ENCODE measurements around the gene CAPN11. TPM values are rescaled to one million over a fixed set of nuclear protein-coding genes. Genes with fewer than 3 reads are reported as not detected.

CAPN11 gene
- total RNA-seq, 1 donor from 2014 or later = not detected

- intact Hi-C loops (cut with micrococcal nuclease) = no loop called here
- CTCF ChIA-PET = no interaction called here
- H3K27me3 Mint-ChIP-seq = no peaks in the 10 kb centered on the region
- DNase-seq (no peak), ATAC-seq (ENCODE audit: low read depth) (no peak)
- H3K9me3 Mint-ChIP-seq = no peaks in the 10 kb centered on the region
- H3K4me3 Mint-ChIP-seq = no peak overlapping the region
- TF ChIP-seq CTCF (IDR thresholded peaks at IDR 0.05) = no peak
- H3K36me3 Mint-ChIP-seq (ENCODE audit: low read depth) = peaks cover 47% of the 10 kb centered on the region
- POLR2A ChIA-PET = interaction anchor here (0.7 to 1.0 kb wide), 3 partner anchors 10 to 497 kb away, joined by 3 to 17 read pairs (median 8); partner anchors contain the start of genes MRPL14 and TMEM63B
- no peak overlapping the region for H3K27ac Mint-ChIP-seq
- peaks cover 35% of the 10 kb centered on the region for H3K4me1 Mint-ChIP-seq
Measured at GRCh38 chr6:44117397-44118128, 41.1 kb upstream of the CAPN11 start.

DNA sequence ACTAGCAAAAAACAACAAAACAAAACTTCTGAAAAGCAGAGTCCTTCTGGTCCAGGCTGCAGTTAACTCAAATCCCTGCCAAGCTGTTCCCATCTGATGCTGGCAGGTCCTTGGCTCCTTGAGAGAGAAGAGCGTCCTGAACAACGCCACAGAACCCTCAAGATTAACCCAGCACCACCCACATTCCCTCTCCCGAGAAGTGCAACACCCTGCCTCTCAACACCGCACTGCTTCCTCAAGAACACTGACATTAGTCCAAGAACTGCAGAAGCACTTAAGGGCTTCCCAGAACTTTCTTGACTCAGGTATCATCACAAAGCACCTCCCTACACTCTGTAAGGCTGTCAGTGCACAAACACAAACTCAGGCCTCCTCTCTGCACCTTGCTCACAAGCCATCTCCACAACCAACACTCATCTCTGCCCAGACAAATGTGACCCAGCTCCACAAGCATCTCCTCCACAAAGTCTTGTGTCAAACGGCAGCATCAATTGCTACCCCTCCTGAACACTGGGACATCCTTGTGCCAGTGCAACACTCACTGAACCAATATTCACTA, 38.8 kb upstream of the CAPN11 start:
- POLR2A ChIA-PET = no interaction called here
- CTCF ChIA-PET = no interaction called here
- ATAC-seq (ENCODE audit: low read depth) (no peak), DNase-seq (no peak)
- peaks cover 31% of the 10 kb centered on the region for H3K36me3 Mint-ChIP-seq (ENCODE audit: low read depth)
- intact Hi-C loops (cut with micrococcal nuclease) = no loop called here
- TF ChIP-seq CTCF (IDR thresholded peaks at IDR 0.05) = no peak
- no peak overlapping the region for H3K27ac Mint-ChIP-seq
- no peaks in the 10 kb centered on the region for H3K27me3 Mint-ChIP-seq
- H3K4me1 Mint-ChIP-seq = peaks cover 57% of the 10 kb centered on the region
- no peak overlapping the region for H3K4me3 Mint-ChIP-seq
- no peaks in the 10 kb centered on the region for H3K9me3 Mint-ChIP-seq

DNA sequence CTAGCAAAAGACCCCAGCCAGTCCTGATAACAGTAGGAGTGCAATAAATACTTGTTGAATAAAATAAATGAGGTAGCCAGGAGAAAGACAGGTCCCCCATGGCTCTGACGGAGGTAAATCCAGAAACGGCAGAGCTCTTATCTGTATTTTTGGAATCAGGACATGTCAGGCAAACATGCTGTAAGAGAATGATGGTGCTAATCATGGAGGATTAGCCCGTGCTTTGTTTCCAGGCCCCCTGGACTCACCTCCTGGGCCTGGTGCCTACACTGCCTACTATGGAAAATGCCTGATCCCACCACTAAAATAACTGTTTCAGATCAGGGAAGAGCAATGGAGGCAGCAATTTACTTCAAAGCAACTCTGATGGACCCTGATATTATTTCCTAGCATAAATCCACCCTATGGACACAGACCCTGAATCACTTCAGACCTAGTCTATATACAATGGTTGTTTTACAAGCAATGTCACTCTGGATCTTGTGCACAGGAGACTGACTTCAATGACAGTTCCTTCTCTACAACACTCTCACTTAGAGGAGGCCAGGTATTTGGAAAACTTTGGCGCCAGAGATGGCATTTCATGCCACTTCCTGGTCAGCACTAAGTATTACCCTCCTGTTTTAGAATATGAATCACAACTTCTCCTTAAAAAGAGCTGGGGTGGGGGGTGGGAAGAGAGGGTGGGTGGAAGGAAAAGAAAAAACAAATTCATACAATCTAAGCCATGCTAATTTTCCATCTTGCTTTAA, 37.8 kb upstream of the CAPN11 start:
- ATAC-seq (ENCODE audit: low read depth) = no peak
- Mint-ChIP-seq H3K27me3 (no peaks in the 10 kb centered on the region), H3K27ac (no peak overlapping the region), H3K36me3 (ENCODE audit: low read depth) (peaks cover 24% of the 10 kb centered on the region), H3K4me3 (no peak overlapping the region), H3K4me1 (peaks cover 65% of the 10 kb centered on the region), H3K9me3 (no peaks in the 10 kb centered on the region)
- DNase-seq = no peak
- CTCF ChIA-PET = no interaction called here
- POLR2A ChIA-PET = interaction anchor here (0.6 kb wide), 1 partner anchor 22 kb away, joined by 7 read pairs; no protein-coding TSS in a partner anchor
- intact Hi-C loops (cut with micrococcal nuclease) = no loop called here
- no peak for TF ChIP-seq CTCF (IDR thresholded peaks at IDR 0.05)

- Mint-ChIP-seq H3K4me1 (peaks cover 66% of the 10 kb centered on the region), H3K27ac (no peak overlapping the region), H3K9me3 (no peaks in the 10 kb centered on the region), H3K4me3 (peak overlapping the region; percentile 4), H3K27me3 (no peaks in the 10 kb centered on the region), H3K36me3 (ENCODE audit: low read depth) (peaks cover 19% of the 10 kb centered on the region)
- ATAC-seq (ENCODE audit: low read depth) (no peak), DNase-seq (no peak)
- intact Hi-C loops (cut with micrococcal nuclease) = no loop called here
- TF ChIP-seq CTCF (IDR thresholded peaks at IDR 0.05) = no peak
- POLR2A ChIA-PET = no interaction called here
- CTCF ChIA-PET = no interaction called here
Measured at GRCh38 chr6:44122801-44123200, 35.8 kb upstream of the CAPN11 start.

DNA sequence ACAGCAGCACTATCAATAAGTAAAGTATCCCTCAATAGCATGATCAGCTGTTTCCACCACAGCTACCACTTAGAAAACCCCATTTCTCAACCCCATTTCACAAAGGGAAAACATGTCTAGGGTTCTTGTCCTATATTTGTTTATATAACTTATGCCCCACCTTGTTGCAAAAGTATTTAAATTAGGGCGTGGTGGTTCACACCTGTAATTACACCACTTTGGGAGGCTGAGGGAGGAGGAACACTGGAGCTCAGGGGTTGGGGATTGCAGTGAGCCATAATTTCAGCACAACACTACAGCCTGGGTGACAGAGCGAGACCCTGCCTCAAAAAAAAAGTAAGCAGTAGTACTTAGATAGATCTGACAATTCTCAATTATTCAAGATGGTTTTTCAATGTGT, 35.1 kb upstream of the CAPN11 start:
- Mint-ChIP-seq H3K9me3 (no peaks in the 10 kb centered on the region), H3K4me1 (peaks cover 66% of the 10 kb centered on the region), H3K27me3 (no peaks in the 10 kb centered on the region), H3K4me3 (no peak overlapping the region), H3K27ac (peak overlapping the region; percentile 31), H3K36me3 (ENCODE audit: low read depth) (peaks cover 14% of the 10 kb centered on the region)
- intact Hi-C loops (cut with micrococcal nuclease) = no loop called here
- no peak for TF ChIP-seq CTCF (IDR thresholded peaks at IDR 0.05)
- POLR2A ChIA-PET = no interaction called here
- ATAC-seq (ENCODE audit: low read depth) = no peak
- no peak for DNase-seq
- CTCF ChIA-PET = no interaction called here
